RCC 7860 (cell line): ENCODE results near the gene ELMO3.
A peak's percentile ranks its signal among the peaks of the same experiment; 100 is the strongest.

Source experiments
- DNase-seq: peaks from one replicate; pipeline ENCODE4 v3.0.0-alpha.2; 2015; ENCODE audit warnings: low spot score
- FAIRE-seq: peaks from 2 replicates; lab custom pipeline; 2012; peaks lifted over from hg19 to GRCh38; lab: Jason Lieb, UNC

The ELMO3 gene

GRCh38 chr16:67163999-67164558 is 34.9 kb upstream of the ELMO3 start:
- DNase-seq, result no peak
- FAIRE-seq, result no peak

- DNase-seq, result no peak
- FAIRE-seq, result no peak
These were observed 34.3 kb upstream of the ELMO3 start, which contains the start of gene HSF4 for GRCh38 chr16:67164599-67165061. Gene HSF4, plus strand, starts transcription at chr16:67164745. Its CDS starts 67 bp downstream, at chr16:67164812.

GRCh38 chr16:67165121-67166078 is 33.5 kb upstream of the ELMO3 start:
- FAIRE-seq (no peak), DNase-seq (no peak)

- FAIRE-seq (no peak), DNase-seq (no peak)
These were observed 32.8 kb upstream of the ELMO3 start for GRCh38 chr16:67166110-67166547.

- FAIRE-seq, result no peak
- DNase-seq, result no peak
These were observed 32.2 kb upstream of the ELMO3 start for GRCh38 chr16:67166598-67167168.

- DNase-seq, result no peak
- FAIRE-seq, result no peak
These were observed 31.3 kb upstream of the ELMO3 start for GRCh38 chr16:67167588-67167987.

GRCh38 chr16:67169011-67169451 is 29.9 kb upstream of the ELMO3 start:
- FAIRE-seq, result no peak
- no peak for DNase-seq

- no peak for FAIRE-seq
These were observed 29.2 kb upstream of the ELMO3 start for GRCh38 chr16:67169642-67170167.

GRCh38 chr16:67170168-67170948 is 28.6 kb upstream of the ELMO3 start, which contains the start of gene NOL3:
Gene NOL3, plus strand, starts transcription at chr16:67170538.
- FAIRE-seq (no peak), DNase-seq (peak; percentile 79)

More at GRCh38 chr16:67169642-67170167, 29.2 kb upstream of the ELMO3 start:
- no peak for DNase-seq

GRCh38 chr16:67170949-67171649 is 27.8 kb upstream of the ELMO3 start:
- FAIRE-seq (no peak), DNase-seq (peak; percentile 37)

- FAIRE-seq, result no peak
These were observed 25.6 kb upstream of the ELMO3 start for GRCh38 chr16:67173323-67173722.

GRCh38 chr16:67173808-67174705 is 24.9 kb upstream of the ELMO3 start:
- FAIRE-seq, result no peak
- peak; percentile 71 for DNase-seq

More at GRCh38 chr16:67173323-67173722, 25.6 kb upstream of the ELMO3 start:
- no peak for DNase-seq

GRCh38 chr16:67174706-67175231 is 24.2 kb upstream of the ELMO3 start:
- FAIRE-seq (no peak), DNase-seq (no peak)

GRCh38 chr16:67176662-67177061 is 22.3 kb upstream of the ELMO3 start:
- FAIRE-seq (no peak), DNase-seq (no peak)

- no peak for FAIRE-seq
- DNase-seq, result no peak
These were observed 20.9 kb upstream of the ELMO3 start for GRCh38 chr16:67177743-67178699.

GRCh38 chr16:67179421-67180080 is 19.4 kb upstream of the ELMO3 start:
- DNase-seq (no peak), FAIRE-seq (no peak)

GRCh38 chr16:67180166-67180565 is 18.8 kb upstream of the ELMO3 start:
- DNase-seq, result no peak
- FAIRE-seq, result no peak
